ENCODE measurements around the gene EDA2R. TPM values are rescaled to one million over a fixed set of nuclear protein-coding genes. Genes with fewer than 3 reads are reported as not detected.

Gene EDA2R, protein sequence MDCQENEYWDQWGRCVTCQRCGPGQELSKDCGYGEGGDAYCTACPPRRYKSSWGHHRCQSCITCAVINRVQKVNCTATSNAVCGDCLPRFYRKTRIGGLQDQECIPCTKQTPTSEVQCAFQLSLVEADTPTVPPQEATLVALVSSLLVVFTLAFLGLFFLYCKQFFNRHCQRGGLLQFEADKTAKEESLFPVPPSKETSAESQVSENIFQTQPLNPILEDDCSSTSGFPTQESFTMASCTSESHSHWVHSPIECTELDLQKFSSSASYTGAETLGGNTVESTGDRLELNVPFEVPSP
- 12.2 and 13.2 TPM in 2 replicates for total RNA-seq

DNA sequence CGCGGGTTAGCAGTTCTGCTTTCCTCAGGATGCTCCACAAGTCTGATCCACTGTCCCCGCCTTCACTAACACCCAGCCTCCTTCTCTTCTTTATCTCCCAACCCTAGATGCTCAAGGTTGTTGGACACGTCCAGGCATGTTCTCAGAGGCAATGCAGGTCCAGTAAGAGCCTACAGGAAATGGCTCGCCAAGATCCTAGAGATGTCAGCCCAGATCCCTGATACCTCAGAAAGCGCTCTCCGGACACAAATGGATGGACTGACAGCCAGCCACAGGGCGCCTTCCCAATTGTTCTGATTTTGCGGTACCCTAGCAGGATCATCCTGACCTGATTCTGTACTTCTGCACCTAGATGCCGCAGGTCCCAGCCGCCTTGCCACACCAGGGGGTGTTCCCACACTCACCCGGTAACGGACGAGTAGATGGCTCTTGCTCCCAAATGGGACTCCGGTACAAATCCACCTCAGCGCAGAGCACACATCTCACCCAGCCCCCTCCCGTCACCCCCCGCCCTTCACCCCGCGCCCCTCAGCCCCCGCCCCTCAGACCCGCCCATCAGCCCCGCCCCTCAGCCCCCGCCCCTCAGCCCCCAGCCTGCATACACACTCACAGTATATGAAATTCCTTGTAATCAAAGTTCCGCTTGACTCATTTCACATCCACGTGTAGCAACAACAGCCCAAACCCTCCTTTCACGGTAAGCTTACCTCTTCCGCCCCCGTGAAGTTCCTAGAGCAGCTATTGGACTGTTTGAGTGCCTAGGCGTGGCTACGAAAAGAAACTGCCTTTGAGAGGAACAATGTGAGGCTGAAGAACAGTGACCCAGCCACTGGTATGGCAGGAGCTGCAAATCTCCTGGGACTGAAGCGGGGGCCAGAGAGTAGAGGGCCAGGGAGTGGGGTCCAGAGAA, at the start of gene EDA2R:
TSS of gene EDA2R (minus strand) at position 488 of the 910 bp plus-strand sequence. CDS start 23,058 bp downstream, outside the sequence.

Measured in cardiac ventricle fibroblast (primary cell).